SU-DHL-6 (cell line): ENCODE results near the gene LGALS14.

Source experiments
- CTCF ChIP-seq: fragments of 200-600 bp; sonication (generic); IDR thresholded peaks from one replicate; pipeline ENCODE4 v1.5.1; 2017; ENCODE audit warnings: antibody characterized with exemption, mild to moderate bottlenecking, low read length, moderate library complexity; ENCODE audit not compliant: insufficient read depth, poor library complexity, severe bottlenecking
- EZH2phosphoT487 ChIP-seq: fragments of 200-600 bp; sonication (generic), shearing (Covaris generic); conservative IDR thresholded peaks from 2 replicates; pipeline ENCODE4 v1.6.1; 2018; ENCODE audit warnings: mild to moderate bottlenecking, antibody characterized with exemption, low read length, moderate library complexity, mixed read lengths

- TF ChIP-seq CTCF, result no peak
- TF ChIP-seq EZH2phosphoT487, result no peak
Observed at GRCh38 chr19:39725995-39726394, 21.7 kb downstream of the LGALS14 start.
